Measurements from ENCODE around the gene RGCC. TPM values are rescaled to one million over a fixed set of nuclear protein-coding genes. Genes with fewer than 3 reads are reported as not detected.
A peak's percentile ranks its signal among the peaks of the same experiment; 100 is the strongest.

RGCC gene, protein sequence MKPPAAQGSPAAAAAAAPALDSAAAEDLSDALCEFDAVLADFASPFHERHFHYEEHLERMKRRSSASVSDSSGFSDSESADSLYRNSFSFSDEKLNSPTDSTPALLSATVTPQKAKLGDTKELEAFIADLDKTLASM
- 10 to 100 TPM in 1 of 8 experiments, 1 to 10 TPM in 3, under 1 TPM in 2, not detected in 2; 0.16 to 19.2 (median 3.8) TPM for total RNA-seq

DNA sequence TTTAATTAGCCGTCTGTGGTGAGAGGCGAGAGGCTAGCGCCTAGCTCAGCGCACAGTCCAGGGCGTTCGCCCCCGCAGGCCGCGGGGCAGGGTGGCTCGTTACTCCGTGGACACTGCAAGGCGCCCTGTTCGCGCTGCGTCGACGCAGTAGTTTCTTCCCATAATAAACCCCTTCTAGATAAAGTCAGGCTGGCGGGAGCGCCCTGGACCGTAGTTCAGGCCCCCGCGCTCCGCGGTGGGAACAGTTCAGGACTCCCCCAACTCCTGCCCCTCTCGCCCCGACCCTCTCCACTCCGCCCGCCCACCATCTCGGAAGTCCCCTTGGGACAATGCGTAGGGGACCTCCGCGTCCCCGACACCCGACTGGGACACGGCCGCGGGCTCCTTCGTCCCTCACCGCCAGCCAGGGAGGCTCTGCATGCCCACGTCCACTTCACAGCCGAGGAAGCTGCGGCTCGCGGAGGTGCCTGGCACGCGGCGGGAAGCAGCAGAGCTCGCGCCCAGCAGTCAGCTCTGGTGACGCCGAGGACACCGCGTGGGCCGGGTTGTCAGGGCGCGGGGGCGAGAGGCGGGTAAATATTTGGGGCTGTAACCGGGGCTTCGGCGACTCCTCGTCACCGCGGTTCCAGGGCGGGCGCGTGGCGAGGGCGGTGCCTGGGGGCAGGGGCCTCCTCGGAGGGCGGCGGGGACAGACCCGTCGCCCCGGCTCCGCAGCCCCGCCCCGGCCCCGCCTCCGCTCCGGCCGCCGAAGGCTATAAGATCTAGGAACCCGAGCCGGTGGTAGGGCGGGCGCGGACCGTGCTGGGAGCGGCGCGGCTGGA is at the start of gene RGCC:
Gene RGCC (plus strand): TSS at position 783 of the 821 bp plus-strand sequence. CDS start 158 bp downstream, outside the sequence.
- Histone ChIP-seq H3K4me1 (replicated peaks in 1 of 2) (peaks cover 0 to 2% of the 10 kb centered on the region in 2 donors), H3K27ac (no peak within 1 kb of the TSS), H3K4me3 (peak within 1 kb of the TSS; percentile 37 to 54 (median 44))
- in situ Hi-C loops (cut with MboI; ENCODE audit: low pct_unique_long_range_greater_than_20kb in 2 of 9, low sequenced_read_pairs in 9 of 9, unreplicated experiment in 9 of 9), result no loop called here
- peak; percentile 80 to 89 (median 86) for ATAC-seq (replicated peaks in 6 of 8)
- WGBS, 10 experiments, result 0 to 82% (median 20%) methylated on average over 1 to 9 of the region's 92 CpGs; no CpG with 5 or more reads in 5 of the 10 experiments

GRCh38 chr13:41408121-41408520 is 49.2 kb upstream of the RGCC start:
- in situ Hi-C loops (cut with MboI; ENCODE audit: low pct_unique_long_range_greater_than_20kb in 2 of 9, low sequenced_read_pairs in 9 of 9, unreplicated experiment in 9 of 9), result loop anchor here in 1 of 9 experiments (25.0 kb wide), 1 partner anchor 254 kb away; no protein-coding TSS in a partner anchor
- H3K4me1 ChIP-seq (replicated peaks in 1 of 2), result no peaks in the 10 kb centered on the region

DNA sequence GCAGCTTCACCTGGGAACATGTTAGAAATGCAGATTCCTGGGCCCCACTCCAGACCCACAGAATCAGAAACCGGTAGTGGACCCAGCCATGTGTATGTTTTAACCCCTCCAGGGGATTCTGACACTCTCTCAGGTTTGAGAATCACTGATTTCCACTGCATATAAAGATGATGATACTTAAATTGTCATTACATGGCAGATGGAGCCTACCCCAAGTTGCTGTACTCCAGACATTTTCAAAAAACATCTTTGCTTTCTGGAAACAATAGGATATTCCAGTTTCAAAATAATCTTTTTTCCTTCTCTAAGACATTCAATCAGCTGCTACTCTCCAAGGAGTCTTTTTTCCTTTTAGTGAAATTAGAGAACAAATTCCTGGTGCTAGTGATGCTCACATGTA is 48.6 kb upstream of the RGCC start:
- in situ Hi-C loops (cut with MboI; ENCODE audit: low pct_unique_long_range_greater_than_20kb in 2 of 9, low sequenced_read_pairs in 9 of 9, unreplicated experiment in 9 of 9), result loop anchor here in 1 of 9 experiments (25.0 kb wide), 1 partner anchor 254 kb away; no protein-coding TSS in a partner anchor
- Histone ChIP-seq H3K4me1 (replicated peaks in 1 of 2) (no peaks in the 10 kb centered on the region), H3K27ac (no peak overlapping the region), H3K4me3 (no peak overlapping the region)
- WGBS, 10 experiments, result 0 to 80% (median 60%) methylated on average over 1 of the region's 1 CpG; no CpG with 5 or more reads in 3 of the 10 experiments
- ATAC-seq (replicated peaks in 6 of 8), result no peak

More at GRCh38 chr13:41408121-41408520, 49.2 kb upstream of the RGCC start:
- no peak for ATAC-seq (replicated peaks in 6 of 8)
- H3K27ac ChIP-seq, result no peak overlapping the region
- H3K4me3 ChIP-seq, result no peak overlapping the region

GRCh38 chr13:41409611-41410010 is 47.7 kb upstream of the RGCC start:
- WGBS, 10 experiments, result 67 to 82% (median 75%) methylated on average over 1 to 2 of the region's 2 CpGs; no CpG with 5 or more reads in 5 of the 10 experiments
- no peak overlapping the region for H3K4me3 ChIP-seq
- in situ Hi-C loops (cut with MboI; ENCODE audit: low pct_unique_long_range_greater_than_20kb in 2 of 9, low sequenced_read_pairs in 9 of 9, unreplicated experiment in 9 of 9), result loop anchor here in 1 of 9 experiments (25.0 kb wide), 1 partner anchor 253 kb away; no protein-coding TSS in a partner anchor
- H3K4me1 ChIP-seq (replicated peaks in 1 of 2), result no peaks in the 10 kb centered on the region
- H3K27ac ChIP-seq, result no peak overlapping the region
- ATAC-seq (replicated peaks in 6 of 8), result no peak

DNA sequence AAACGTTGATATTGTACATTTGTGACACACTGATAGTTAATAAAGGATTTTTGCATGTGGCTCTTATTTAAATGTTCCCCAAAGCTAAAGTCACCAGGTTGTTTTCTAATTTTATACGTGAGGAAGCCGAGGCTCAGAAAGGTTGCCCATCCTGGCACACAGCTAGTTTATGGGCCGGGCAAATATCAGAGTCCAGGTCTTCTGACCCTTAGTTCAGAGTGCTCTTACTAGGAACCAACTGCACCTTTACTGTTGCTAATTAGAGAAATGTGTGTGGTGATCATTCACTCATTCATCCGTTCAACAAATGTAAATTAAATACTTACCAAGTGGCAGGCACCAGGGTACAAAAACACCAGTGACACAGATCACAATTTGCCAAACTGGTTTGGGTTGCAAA is 46.3 kb upstream of the RGCC start:
- in situ Hi-C loops (cut with MboI; ENCODE audit: low pct_unique_long_range_greater_than_20kb in 2 of 9, low sequenced_read_pairs in 9 of 9, unreplicated experiment in 9 of 9), result loop anchor here in 1 of 9 experiments (25.0 kb wide), 1 partner anchor 251 kb away; no protein-coding TSS in a partner anchor
- Histone ChIP-seq H3K27ac (no peak overlapping the region), H3K4me1 (replicated peaks in 1 of 2) (no peaks in the 10 kb centered on the region), H3K4me3 (no peak overlapping the region)
- WGBS, 10 experiments, result 67 to 90% (median 80%) methylated on average over 1 to 5 of the region's 5 CpGs; no CpG with 5 or more reads in 2 of the 10 experiments
- no peak for ATAC-seq (replicated peaks in 6 of 8)

- Histone ChIP-seq H3K27ac (no peak overlapping the region), H3K4me3 (no peak overlapping the region), H3K4me1 (replicated peaks in 1 of 2) (no peaks in the 10 kb centered on the region)
- in situ Hi-C loops (cut with MboI; ENCODE audit: low pct_unique_long_range_greater_than_20kb in 2 of 9, low sequenced_read_pairs in 9 of 9, unreplicated experiment in 9 of 9), result loop anchor here in 1 of 9 experiments (25.0 kb wide), 1 partner anchor 251 kb away; no protein-coding TSS in a partner anchor
- ATAC-seq (replicated peaks in 6 of 8), result peak in 4 of 8 experiments; percentile 43 to 98 (median 90)
- 0 to 97% (median 35%) methylated on average over 1 to 5 of the region's 5 CpGs; no CpG with 5 or more reads in 2 of the 10 experiments for WGBS, 10 experiments
Measured at GRCh38 chr13:41411522-41411921, 45.8 kb upstream of the RGCC start.

- in situ Hi-C loops (cut with MboI; ENCODE audit: low pct_unique_long_range_greater_than_20kb in 2 of 9, low sequenced_read_pairs in 9 of 9, unreplicated experiment in 9 of 9), result loop anchor here in 1 of 9 experiments (25.0 kb wide), 1 partner anchor 248 kb away; no protein-coding TSS in a partner anchor
- Histone ChIP-seq H3K4me3 (no peak overlapping the region), H3K27ac (no peak overlapping the region), H3K4me1 (replicated peaks in 1 of 2) (no peaks in the 10 kb centered on the region)
- ATAC-seq (replicated peaks in 6 of 8), result no peak
- WGBS, 10 experiments, result 73 to 100% (median 93%) methylated on average over 1 to 5 of the region's 5 CpGs; no CpG with 5 or more reads in 1 of the 10 experiments
Measured at GRCh38 chr13:41413872-41414271, 43.5 kb upstream of the RGCC start.

DNA sequence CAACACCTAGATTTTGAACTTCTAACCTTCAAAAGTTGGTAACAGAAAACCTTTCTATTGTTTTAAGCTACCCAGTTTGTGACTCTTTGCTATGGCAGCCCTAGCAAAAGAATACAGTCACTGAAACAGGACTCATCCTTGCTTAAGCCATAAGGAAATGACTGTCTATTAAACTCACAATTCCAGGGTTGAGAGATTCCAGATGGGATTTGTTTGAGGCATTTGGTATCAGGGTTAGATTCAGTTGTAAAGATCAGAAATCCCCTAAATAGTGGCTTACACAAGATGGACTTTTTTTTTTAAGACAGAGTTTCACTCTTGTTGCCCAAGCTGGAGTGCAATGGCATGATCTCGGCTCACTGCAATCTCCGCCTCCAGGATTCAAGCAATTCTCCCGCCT is 41.1 kb upstream of the RGCC start:
- Histone ChIP-seq H3K4me1 (replicated peaks in 1 of 2) (no peaks in the 10 kb centered on the region), H3K4me3 (no peak overlapping the region), H3K27ac (no peak overlapping the region)
- 33 to 50% (median 40%) methylated on average over 1 to 3 of the region's 3 CpGs; no CpG with 5 or more reads in 5 of the 10 experiments for WGBS, 10 experiments
- in situ Hi-C loops (cut with MboI; ENCODE audit: low pct_unique_long_range_greater_than_20kb in 2 of 9, low sequenced_read_pairs in 9 of 9, unreplicated experiment in 9 of 9), result loop anchor here in 1 of 9 experiments (25.0 kb wide), 1 partner anchor 246 kb away; no protein-coding TSS in a partner anchor
- no peak for ATAC-seq (replicated peaks in 6 of 8)

DNA sequence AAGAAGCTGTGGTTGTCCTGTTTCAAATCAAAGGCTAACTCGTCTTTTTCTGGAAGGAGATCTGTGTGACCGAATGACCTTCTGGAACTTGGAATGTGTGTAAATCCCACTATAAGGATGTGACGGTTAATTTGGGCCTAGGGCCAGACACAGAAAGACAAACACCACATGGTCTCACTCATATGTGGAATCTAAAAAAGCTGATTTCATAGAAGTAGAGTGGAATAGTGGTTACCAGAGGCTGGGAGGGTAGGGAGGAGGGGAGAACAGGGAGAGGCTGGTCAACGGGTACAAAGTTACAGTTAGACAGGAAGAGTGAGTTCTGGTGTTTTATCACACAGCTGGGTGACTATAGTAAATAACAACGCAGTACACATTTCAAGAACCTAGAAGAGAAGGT is 39.3 kb upstream of the RGCC start:
- 0 to 100% (median 53%) methylated on average over 1 to 5 of the region's 5 CpGs; no CpG with 5 or more reads in 1 of the 10 experiments for WGBS, 10 experiments
- no peak overlapping the region for H3K4me3 ChIP-seq
- ATAC-seq (replicated peaks in 6 of 8), result no peak
- in situ Hi-C loops (cut with MboI; ENCODE audit: low pct_unique_long_range_greater_than_20kb in 2 of 9, low sequenced_read_pairs in 9 of 9, unreplicated experiment in 9 of 9), result loop anchor here in 1 of 9 experiments (25.0 kb wide), 1 partner anchor 244 kb away; no protein-coding TSS in a partner anchor
- no peak overlapping the region for H3K27ac ChIP-seq
- no peaks in the 10 kb centered on the region for H3K4me1 ChIP-seq (replicated peaks in 1 of 2)

DNA sequence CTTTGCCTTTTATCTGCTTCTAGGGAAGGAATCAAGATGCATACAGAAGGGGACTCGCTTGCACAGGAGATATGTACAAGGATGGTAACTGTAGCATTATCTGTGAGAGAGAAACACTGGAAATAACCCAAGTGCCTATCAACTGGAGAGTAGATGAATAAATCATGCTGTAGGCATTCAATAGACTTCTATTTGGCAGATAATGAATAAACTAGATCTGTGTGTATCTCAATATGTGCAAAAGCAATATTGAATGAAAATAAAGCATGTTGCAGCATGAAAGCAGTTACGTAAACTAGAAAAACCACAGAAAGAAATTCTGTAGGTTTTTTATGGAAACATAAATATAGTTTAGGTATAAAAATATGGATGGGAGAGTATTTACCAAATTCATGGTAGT is 38.6 kb upstream of the RGCC start:
- no peak for ATAC-seq (replicated peaks in 6 of 8)
- H3K4me1 ChIP-seq (replicated peaks in 1 of 2), result no peaks in the 10 kb centered on the region
- no peak overlapping the region for H3K4me3 ChIP-seq
- in situ Hi-C loops (cut with MboI; ENCODE audit: low pct_unique_long_range_greater_than_20kb in 2 of 9, low sequenced_read_pairs in 9 of 9, unreplicated experiment in 9 of 9), result loop anchor here in 1 of 9 experiments (25.0 kb wide), 1 partner anchor 244 kb away; no protein-coding TSS in a partner anchor
- H3K27ac ChIP-seq, result no peak overlapping the region
- 64 to 100% (median 89%) methylated on average over 1 to 2 of the region's 2 CpGs; no CpG with 5 or more reads in 1 of the 10 experiments for WGBS, 10 experiments

GRCh38 chr13:41419206-41419605 is 38.1 kb upstream of the RGCC start:
- ATAC-seq (replicated peaks in 6 of 8), result no peak
- WGBS, 10 experiments, result 0 to 80% (median 50%) methylated on average over 1 of the region's 1 CpG; no CpG with 5 or more reads in 3 of the 10 experiments

DNA sequence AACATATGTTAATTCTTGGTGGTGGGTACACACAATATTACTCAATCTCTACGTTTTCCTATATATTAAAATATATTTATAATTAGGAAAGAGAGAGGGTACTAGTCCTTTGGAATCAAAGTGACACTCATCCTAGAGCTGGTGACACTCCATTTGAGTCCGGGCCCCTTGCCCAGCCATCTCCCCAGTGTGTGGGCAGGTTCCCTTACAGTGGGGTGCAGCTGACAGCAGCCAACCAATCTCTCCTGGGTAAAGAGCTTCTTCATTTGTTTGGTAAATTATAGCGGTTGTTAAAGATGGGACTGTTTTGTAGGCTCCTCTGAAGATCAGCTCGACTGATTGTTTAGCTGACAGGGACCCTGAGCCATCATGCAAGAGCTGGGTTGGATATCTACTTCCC is 37.2 kb upstream of the RGCC start:
- WGBS, 10 experiments, result 20 to 100% (median 65%) methylated on average over 1 to 4 of the region's 4 CpGs; no CpG with 5 or more reads in 2 of the 10 experiments
- Histone ChIP-seq H3K4me1 (replicated peaks in 1 of 2) (no peaks in the 10 kb centered on the region), H3K4me3 (no peak overlapping the region), H3K27ac (no peak overlapping the region)
- no peak for ATAC-seq (replicated peaks in 6 of 8)
- in situ Hi-C loops (cut with MboI; ENCODE audit: low pct_unique_long_range_greater_than_20kb in 2 of 9, low sequenced_read_pairs in 9 of 9, unreplicated experiment in 9 of 9), result loop anchor here in 1 of 9 experiments (25.0 kb wide), 1 partner anchor 242 kb away; no protein-coding TSS in a partner anchor

More at GRCh38 chr13:41419206-41419605, 38.1 kb upstream of the RGCC start:
- Histone ChIP-seq H3K4me1 (replicated peaks in 1 of 2) (no peaks in the 10 kb centered on the region), H3K4me3 (no peak overlapping the region), H3K27ac (no peak overlapping the region)
- in situ Hi-C loops (cut with MboI; ENCODE audit: low pct_unique_long_range_greater_than_20kb in 2 of 9, low sequenced_read_pairs in 9 of 9, unreplicated experiment in 9 of 9), result loop anchor here in 1 of 9 experiments (25.0 kb wide), 1 partner anchor 243 kb away; no protein-coding TSS in a partner anchor

Data from motor neuron (in vitro differentiated cells).